ENCODE data around the gene DUSP12. TPM values are rescaled to one million over a fixed set of nuclear protein-coding genes. Genes with fewer than 3 reads are reported as not detected.

Gene DUSP12
- total and polyA plus RNA-seq, 2 experiments from 2014 or later: 28.4 to 37.2 TPM

DNA sequence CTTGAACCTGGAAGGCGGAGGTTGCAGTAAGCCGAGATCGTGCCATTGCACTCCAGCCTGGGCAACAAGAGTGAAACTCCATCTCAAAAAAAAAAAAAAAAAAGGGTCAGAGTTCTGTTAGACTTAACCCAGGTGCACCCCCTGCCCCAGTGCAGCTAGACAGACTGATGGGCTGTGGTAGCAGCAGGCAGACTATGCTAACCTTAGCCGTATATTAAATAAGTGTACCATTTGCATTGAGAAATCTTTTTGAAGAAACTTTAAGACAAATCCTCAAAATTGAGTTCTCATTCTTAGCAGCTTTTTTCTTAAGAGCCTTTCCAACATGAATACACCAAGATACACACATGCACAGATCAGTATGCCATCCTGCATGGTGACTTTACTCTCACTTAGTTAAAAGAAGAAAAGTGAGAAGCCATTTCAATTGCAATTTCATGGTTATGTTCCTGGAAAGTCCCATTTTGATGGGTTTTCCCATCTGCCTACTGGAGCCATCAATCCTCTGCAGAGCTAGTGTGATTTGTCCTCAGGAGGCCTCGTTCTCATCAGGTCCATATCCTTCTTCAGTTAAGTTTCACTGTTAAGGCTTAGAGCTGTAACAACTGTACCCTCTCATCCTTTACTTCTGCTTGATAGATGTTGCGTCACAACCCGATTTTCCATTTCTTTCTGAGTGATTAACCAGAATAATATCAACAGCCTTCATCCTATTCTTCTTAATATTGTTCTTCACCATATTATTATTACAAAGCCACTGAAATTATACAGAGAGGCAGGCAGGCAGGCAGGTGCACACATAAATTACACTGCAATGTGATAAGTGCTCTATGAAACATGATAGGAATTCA lies 21.0 kb upstream of the DUSP12 start (continued):
- TF ChIP-seq, protein P1, sequence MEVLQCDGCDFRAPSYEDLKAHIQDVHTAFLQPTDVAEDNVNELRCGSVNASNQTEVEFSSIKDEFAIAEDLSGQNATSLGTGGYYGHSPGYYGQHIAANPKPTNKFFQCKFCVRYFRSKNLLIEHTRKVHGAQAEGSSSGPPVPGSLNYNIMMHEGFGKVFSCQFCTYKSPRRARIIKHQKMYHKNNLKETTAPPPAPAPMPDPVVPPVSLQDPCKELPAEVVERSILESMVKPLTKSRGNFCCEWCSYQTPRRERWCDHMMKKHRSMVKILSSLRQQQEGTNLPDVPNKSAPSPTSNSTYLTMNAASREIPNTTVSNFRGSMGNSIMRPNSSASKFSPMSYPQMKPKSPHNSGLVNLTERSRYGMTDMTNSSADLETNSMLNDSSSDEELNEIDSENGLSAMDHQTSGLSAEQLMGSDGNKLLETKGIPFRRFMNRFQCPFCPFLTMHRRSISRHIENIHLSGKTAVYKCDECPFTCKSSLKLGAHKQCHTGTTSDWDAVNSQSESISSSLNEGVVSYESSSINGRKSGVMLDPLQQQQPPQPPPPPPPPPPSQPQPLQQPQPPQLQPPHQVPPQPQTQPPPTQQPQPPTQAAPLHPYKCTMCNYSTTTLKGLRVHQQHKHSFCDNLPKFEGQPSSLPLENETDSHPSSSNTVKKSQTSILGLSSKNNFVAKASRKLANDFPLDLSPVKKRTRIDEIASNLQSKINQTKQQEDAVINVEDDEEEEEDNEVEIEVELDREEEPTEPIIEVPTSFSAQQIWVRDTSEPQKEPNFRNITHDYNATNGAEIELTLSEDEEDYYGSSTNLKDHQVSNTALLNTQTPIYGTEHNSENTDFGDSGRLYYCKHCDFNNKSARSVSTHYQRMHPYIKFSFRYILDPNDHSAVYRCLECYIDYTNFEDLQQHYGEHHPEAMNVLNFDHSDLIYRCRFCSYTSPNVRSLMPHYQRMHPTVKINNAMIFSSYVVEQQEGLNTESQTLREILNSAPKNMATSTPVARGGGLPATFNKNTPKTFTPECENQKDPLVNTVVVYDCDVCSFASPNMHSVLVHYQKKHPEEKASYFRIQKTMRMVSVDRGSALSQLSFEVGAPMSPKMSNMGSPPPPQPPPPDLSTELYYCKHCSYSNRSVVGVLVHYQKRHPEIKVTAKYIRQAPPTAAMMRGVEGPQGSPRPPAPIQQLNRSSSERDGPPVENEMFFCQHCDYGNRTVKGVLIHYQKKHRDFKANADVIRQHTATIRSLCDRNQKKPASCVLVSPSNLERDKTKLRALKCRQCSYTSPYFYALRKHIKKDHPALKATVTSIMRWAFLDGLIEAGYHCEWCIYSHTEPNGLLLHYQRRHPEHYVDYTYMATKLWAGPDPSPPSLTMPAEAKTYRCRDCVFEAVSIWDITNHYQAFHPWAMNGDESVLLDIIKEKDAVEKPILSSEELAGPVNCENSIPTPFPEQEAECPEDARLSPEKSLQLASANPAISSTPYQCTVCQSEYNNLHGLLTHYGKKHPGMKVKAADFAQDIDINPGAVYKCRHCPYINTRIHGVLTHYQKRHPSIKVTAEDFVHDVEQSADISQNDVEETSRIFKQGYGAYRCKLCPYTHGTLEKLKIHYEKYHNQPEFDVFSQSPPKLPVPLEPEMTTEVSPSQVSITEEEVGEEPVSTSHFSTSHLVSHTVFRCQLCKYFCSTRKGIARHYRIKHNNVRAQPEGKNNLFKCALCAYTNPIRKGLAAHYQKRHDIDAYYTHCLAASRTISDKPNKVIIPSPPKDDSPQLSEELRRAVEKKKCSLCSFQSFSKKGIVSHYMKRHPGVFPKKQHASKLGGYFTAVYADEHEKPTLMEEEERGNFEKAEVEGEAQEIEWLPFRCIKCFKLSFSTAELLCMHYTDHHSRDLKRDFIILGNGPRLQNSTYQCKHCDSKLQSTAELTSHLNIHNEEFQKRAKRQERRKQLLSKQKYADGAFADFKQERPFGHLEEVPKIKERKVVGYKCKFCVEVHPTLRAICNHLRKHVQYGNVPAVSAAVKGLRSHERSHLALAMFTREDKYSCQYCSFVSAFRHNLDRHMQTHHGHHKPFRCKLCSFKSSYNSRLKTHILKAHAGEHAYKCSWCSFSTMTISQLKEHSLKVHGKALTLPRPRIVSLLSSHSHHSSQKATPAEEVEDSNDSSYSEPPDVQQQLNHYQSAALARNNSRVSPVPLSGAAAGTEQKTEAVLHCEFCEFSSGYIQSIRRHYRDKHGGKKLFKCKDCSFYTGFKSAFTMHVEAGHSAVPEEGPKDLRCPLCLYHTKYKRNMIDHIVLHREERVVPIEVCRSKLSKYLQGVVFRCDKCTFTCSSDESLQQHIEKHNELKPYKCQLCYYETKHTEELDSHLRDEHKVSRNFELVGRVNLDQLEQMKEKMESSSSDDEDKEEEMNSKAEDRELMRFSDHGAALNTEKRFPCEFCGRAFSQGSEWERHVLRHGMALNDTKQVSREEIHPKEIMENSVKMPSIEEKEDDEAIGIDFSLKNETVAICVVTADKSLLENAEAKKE (CRISPR knock-in tag; IDR thresholded peaks at IDR 0.05): no peak
- no peak for TF ChIP-seq EZH2 (IDR thresholded peaks at IDR 0.05; ENCODE audit: low read depth, unreplicated experiment)
- TF ChIP-seq, protein P2, sequence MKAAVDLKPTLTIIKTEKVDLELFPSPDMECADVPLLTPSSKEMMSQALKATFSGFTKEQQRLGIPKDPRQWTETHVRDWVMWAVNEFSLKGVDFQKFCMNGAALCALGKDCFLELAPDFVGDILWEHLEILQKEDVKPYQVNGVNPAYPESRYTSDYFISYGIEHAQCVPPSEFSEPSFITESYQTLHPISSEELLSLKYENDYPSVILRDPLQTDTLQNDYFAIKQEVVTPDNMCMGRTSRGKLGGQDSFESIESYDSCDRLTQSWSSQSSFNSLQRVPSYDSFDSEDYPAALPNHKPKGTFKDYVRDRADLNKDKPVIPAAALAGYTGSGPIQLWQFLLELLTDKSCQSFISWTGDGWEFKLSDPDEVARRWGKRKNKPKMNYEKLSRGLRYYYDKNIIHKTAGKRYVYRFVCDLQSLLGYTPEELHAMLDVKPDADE (IDR thresholded peaks at IDR 0.05): no peak

- Histone ChIP-seq H3K27ac (ENCODE audit: low read depth) (no peak overlapping the region), H2AFZ (peak overlapping the region; percentile 21; the same call in 1 of the 2 replicates), H3K4me1 (ENCODE audit: insufficient read depth) (peaks cover 22% of the 10 kb centered on the region), H3K4me3 (no peak overlapping the region), H3K79me2 (replicated peaks; ENCODE audit: insufficient read depth) (no peaks in the 10 kb centered on the region), H4K20me1 (replicated peaks; ENCODE audit: insufficient read depth) (no peaks in the 10 kb centered on the region), H3K27me3 (ENCODE audit: insufficient read depth) (peaks cover 33% of the 10 kb centered on the region), H3F3A (replicated peaks; ENCODE audit: low read depth) (no peaks in the 10 kb centered on the region), H3K9me2 (ENCODE audit: insufficient read depth) (no peaks in the 10 kb centered on the region), H3K36me3 (ENCODE audit: insufficient read depth) (no peaks in the 10 kb centered on the region), H3K4me2 (peak overlapping the region; percentile 35; the same call in 1 of the 2 replicates)
- Mint-ChIP-seq H3K36me3 (ENCODE audit: low read depth) (no peaks in the 10 kb centered on the region), H3K4me3 (no peak overlapping the region), H3K27me3 (ENCODE audit: insufficient read depth, low read depth, poor library complexity) (peaks cover 25% of the 10 kb centered on the region), H3K4me1 (peaks cover 31% of the 10 kb centered on the region), H3K9me3 (no peaks in the 10 kb centered on the region; the same call in 2 of the 3 replicates), H3K27ac (no peak overlapping the region)
- no peak for ATAC-seq
- DNase-seq (ENCODE audit: low spot score): no peak
- no peak for TF ChIP-seq EZH2 (IDR thresholded peaks at IDR 0.05; ENCODE audit: low read depth, unreplicated experiment)
- TF ChIP-seq, protein P3, sequence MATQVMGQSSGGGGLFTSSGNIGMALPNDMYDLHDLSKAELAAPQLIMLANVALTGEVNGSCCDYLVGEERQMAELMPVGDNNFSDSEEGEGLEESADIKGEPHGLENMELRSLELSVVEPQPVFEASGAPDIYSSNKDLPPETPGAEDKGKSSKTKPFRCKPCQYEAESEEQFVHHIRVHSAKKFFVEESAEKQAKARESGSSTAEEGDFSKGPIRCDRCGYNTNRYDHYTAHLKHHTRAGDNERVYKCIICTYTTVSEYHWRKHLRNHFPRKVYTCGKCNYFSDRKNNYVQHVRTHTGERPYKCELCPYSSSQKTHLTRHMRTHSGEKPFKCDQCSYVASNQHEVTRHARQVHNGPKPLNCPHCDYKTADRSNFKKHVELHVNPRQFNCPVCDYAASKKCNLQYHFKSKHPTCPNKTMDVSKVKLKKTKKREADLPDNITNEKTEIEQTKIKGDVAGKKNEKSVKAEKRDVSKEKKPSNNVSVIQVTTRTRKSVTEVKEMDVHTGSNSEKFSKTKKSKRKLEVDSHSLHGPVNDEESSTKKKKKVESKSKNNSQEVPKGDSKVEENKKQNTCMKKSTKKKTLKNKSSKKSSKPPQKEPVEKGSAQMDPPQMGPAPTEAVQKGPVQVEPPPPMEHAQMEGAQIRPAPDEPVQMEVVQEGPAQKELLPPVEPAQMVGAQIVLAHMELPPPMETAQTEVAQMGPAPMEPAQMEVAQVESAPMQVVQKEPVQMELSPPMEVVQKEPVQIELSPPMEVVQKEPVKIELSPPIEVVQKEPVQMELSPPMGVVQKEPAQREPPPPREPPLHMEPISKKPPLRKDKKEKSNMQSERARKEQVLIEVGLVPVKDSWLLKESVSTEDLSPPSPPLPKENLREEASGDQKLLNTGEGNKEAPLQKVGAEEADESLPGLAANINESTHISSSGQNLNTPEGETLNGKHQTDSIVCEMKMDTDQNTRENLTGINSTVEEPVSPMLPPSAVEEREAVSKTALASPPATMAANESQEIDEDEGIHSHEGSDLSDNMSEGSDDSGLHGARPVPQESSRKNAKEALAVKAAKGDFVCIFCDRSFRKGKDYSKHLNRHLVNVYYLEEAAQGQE (IDR thresholded peaks at IDR 0.05; ENCODE audit: unreplicated experiment): no peak
- TF ChIP-seq JUNB (IDR thresholded peaks at IDR 0.05; ENCODE audit: unreplicated experiment): no peak
- TF ChIP-seq POLR2AphosphoS5 (IDR thresholded peaks at IDR 0.05; ENCODE audit: low read depth): no peak
- TF ChIP-seq NANOG (IDR thresholded peaks at IDR 0.05; ENCODE audit: borderline replicate concordance): no peak
- TF ChIP-seq STAT1 (IDR thresholded peaks at IDR 0.05; ENCODE audit: unreplicated experiment): no peak
- TF ChIP-seq, protein P2 (IDR thresholded peaks at IDR 0.05): no peak
Observed at GRCh38 chr1:161730050-161730564, 19.5 kb upstream of the DUSP12 start.

All from GM23338 (cell line).